DLD1 (cell line): ENCODE data around the gene THSD4.

ENCODE experiments used
- in situ Hi-C: cut with HindIII; loops from 2 replicates; pipeline ENCODE4 v1.10.0; 2017; ENCODE audit warnings: low sequenced_read_pairs

Gene THSD4

GRCh38 chr15:71341811-71342550 is 226.7 kb downstream of the THSD4 start:
- in situ Hi-C loops = no loop called here

- in situ Hi-C loops = no loop called here
These were observed 227.4 kb downstream of the THSD4 start for GRCh38 chr15:71342658-71343057.

- in situ Hi-C loops = no loop called here
These were observed 229.0 kb downstream of the THSD4 start for GRCh38 chr15:71344316-71344715.

GRCh38 chr15:71345186-71345585 is 229.9 kb downstream of the THSD4 start:
- in situ Hi-C loops = no loop called here

GRCh38 chr15:71346464-71346863 is 231.2 kb downstream of the THSD4 start:
- in situ Hi-C loops = no loop called here

- in situ Hi-C loops = no loop called here
These were observed 233.3 kb downstream of the THSD4 start for GRCh38 chr15:71348597-71348996.

- in situ Hi-C loops = no loop called here
These were observed 234.1 kb downstream of the THSD4 start for GRCh38 chr15:71349336-71349735.

GRCh38 chr15:71349736-71350526 is 234.7 kb downstream of the THSD4 start:
- in situ Hi-C loops = no loop called here

GRCh38 chr15:71350622-71351378 is 235.5 kb downstream of the THSD4 start:
- in situ Hi-C loops = no loop called here

- in situ Hi-C loops = no loop called here
These were observed 236.9 kb downstream of the THSD4 start for GRCh38 chr15:71352125-71352524.

GRCh38 chr15:71352765-71353164 is 237.5 kb downstream of the THSD4 start:
- in situ Hi-C loops = no loop called here

- in situ Hi-C loops = no loop called here
These were observed 237.9 kb downstream of the THSD4 start for GRCh38 chr15:71353171-71353570.

- in situ Hi-C loops = no loop called here
These were observed 240.0 kb downstream of the THSD4 start for GRCh38 chr15:71355268-71355667.

GRCh38 chr15:71357321-71357732 is 242.1 kb downstream of the THSD4 start:
- in situ Hi-C loops = no loop called here

GRCh38 chr15:71357967-71358366 is 242.7 kb downstream of the THSD4 start:
- in situ Hi-C loops = no loop called here

GRCh38 chr15:71359246-71359645 is 244.0 kb downstream of the THSD4 start:
- in situ Hi-C loops = no loop called here

GRCh38 chr15:71362556-71362955 is 247.3 kb downstream of the THSD4 start:
- in situ Hi-C loops = no loop called here

- in situ Hi-C loops = no loop called here
These were observed 248.0 kb downstream of the THSD4 start for GRCh38 chr15:71362987-71363968.

- in situ Hi-C loops = no loop called here
These were observed 248.9 kb downstream of the THSD4 start for GRCh38 chr15:71364117-71364584.

GRCh38 chr15:71366522-71366921 is 251.3 kb downstream of the THSD4 start:
- in situ Hi-C loops = no loop called here
